ENCODE measurements around the gene GJB1.
"Not testable (repeated sequence)": the region's sequence is repeated elsewhere in the genome, so short reads cannot be mapped to it uniquely, and the experiment has no call there.

Gene GJB1

DNA sequence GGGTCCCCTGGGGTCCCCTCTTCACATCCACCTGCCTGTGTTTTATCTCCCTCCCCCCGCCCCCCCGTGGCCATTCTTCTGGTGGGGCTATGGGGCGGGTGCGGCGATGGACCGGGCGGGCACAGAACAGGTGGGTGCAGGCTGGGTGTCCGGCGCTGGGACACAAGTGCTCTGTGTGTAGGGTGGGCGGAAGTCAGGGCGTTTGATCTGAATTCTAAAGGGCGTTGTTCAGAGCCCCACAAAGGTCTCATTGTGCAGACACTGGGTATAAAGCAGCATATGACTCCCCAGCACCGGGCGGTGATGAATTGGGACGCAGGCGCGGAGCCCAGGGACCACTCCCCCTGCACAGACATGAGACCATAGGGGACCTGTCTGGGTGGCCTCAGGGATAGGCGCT lies at the start of gene GJB1:
Gene GJB1, plus strand, starts transcription at position 296 of the 400 bp plus-strand sequence. CDS start 484 bp downstream, outside the sequence.
- Mint-ChIP-seq H3K27ac (peak within 1 kb of the TSS in 1 of 3 experiments; percentile 49), H3K36me3 (ENCODE audit: low read depth) (no peaks in the 10 kb centered on the region), H3K9me3 (peaks cover 14% of the 10 kb centered on the region), H3K27me3 (ENCODE audit: low read depth) (peaks cover 3% of the 10 kb centered on the region), H3K4me1 (no peaks in the 10 kb centered on the region), H3K4me3 (no peak within 1 kb of the TSS)
- TF ChIP-seq, protein P1, sequence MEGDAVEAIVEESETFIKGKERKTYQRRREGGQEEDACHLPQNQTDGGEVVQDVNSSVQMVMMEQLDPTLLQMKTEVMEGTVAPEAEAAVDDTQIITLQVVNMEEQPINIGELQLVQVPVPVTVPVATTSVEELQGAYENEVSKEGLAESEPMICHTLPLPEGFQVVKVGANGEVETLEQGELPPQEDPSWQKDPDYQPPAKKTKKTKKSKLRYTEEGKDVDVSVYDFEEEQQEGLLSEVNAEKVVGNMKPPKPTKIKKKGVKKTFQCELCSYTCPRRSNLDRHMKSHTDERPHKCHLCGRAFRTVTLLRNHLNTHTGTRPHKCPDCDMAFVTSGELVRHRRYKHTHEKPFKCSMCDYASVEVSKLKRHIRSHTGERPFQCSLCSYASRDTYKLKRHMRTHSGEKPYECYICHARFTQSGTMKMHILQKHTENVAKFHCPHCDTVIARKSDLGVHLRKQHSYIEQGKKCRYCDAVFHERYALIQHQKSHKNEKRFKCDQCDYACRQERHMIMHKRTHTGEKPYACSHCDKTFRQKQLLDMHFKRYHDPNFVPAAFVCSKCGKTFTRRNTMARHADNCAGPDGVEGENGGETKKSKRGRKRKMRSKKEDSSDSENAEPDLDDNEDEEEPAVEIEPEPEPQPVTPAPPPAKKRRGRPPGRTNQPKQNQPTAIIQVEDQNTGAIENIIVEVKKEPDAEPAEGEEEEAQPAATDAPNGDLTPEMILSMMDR (IDR thresholded peaks at IDR 0.05; ENCODE audit: unreplicated experiment in 3 of 3), result no peak

GRCh38 chrX:71173440-71173839 lies 49.6 kb upstream of the GJB1 start:
- H3K27me3 Mint-ChIP-seq (ENCODE audit: low read depth), result no peaks in the 10 kb centered on the region
- no peak overlapping the region for H3K27ac Mint-ChIP-seq
- H3K9me3 Mint-ChIP-seq, result peaks cover 4% of the 10 kb centered on the region

DNA sequence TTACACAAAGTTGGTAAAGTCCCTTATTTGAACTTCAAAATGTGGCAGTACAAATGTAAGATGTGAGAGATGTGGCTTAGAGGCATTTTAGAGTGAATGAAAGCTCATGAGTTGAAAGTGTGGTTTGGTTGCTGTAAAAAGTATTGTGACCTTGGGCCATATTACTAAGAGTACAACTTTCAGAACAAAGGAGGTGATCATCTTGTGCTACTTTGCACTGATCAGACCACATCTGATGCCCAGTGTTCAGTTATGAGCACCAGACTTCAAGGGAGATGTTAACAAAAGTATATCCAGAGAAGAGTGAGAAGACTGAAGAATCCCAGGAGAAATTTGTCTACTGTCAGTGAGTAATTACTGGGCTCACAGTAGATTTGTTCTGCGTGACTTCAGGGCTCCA lies 48.2 kb upstream of the GJB1 start:
- Mint-ChIP-seq H3K27ac (no peak overlapping the region), H3K36me3 (ENCODE audit: low read depth) (no peaks in the 10 kb centered on the region), H3K4me1 (peaks cover 27% of the 10 kb centered on the region), H3K27me3 (ENCODE audit: low read depth) (no peaks in the 10 kb centered on the region), H3K4me3 (no peak overlapping the region), H3K9me3 (peaks cover 4% of the 10 kb centered on the region)
- TF ChIP-seq, protein P1 (IDR thresholded peaks at IDR 0.05; ENCODE audit: unreplicated experiment in 3 of 3), result no peak

More at GRCh38 chrX:71173440-71173839, 49.6 kb upstream of the GJB1 start:
- Mint-ChIP-seq H3K4me3 (no peak overlapping the region), H3K36me3 (ENCODE audit: low read depth) (no peaks in the 10 kb centered on the region), H3K4me1 (peaks cover 21% of the 10 kb centered on the region)
- TF ChIP-seq, protein P1 (IDR thresholded peaks at IDR 0.05; ENCODE audit: unreplicated experiment in 3 of 3), result no peak

- H3K27me3 Mint-ChIP-seq (ENCODE audit: low read depth), result no peaks in the 10 kb centered on the region
- H3K36me3 Mint-ChIP-seq (ENCODE audit: low read depth), result no peaks in the 10 kb centered on the region
- H3K27ac Mint-ChIP-seq, result no peak overlapping the region
- peaks cover 27% of the 10 kb centered on the region for H3K4me1 Mint-ChIP-seq
- TF ChIP-seq, protein P1 (IDR thresholded peaks at IDR 0.05; ENCODE audit: unreplicated experiment in 3 of 3), result no peak
- H3K9me3 Mint-ChIP-seq, result no peaks in the 10 kb centered on the region
- no peak overlapping the region for H3K4me3 Mint-ChIP-seq
Measured at GRCh38 chrX:71175531-71175930, 47.5 kb upstream of the GJB1 start.

DNA sequence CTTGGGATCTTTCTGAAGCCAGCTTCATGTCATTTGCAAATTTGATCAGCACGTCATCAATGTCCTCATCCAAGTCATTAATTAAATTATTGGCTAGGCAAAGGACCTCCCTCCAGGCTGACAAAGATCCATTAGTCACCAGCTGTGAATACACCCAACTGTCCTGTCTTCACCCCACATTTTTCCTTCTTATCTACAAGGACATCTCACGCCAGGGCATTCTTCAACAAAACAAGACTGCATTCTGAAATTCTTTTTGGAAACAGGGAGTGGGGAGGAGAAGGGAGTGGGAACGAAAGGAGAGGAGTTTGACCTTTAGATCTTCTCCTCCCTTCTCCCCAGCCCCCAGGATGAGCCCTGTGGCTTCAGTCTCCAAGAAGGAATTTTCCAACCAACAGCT lies 45.7 kb upstream of the GJB1 start:
- Mint-ChIP-seq H3K27me3 (ENCODE audit: low read depth) (no peaks in the 10 kb centered on the region), H3K4me1 (peaks cover 30% of the 10 kb centered on the region), H3K4me3 (no peak overlapping the region), H3K36me3 (ENCODE audit: low read depth) (no peaks in the 10 kb centered on the region), H3K27ac (peak overlapping the region; percentile 43 to 83 (median 79)), H3K9me3 (no peaks in the 10 kb centered on the region)
- TF ChIP-seq, protein P1 (IDR thresholded peaks at IDR 0.05; ENCODE audit: unreplicated experiment in 3 of 3), result no peak

DNA sequence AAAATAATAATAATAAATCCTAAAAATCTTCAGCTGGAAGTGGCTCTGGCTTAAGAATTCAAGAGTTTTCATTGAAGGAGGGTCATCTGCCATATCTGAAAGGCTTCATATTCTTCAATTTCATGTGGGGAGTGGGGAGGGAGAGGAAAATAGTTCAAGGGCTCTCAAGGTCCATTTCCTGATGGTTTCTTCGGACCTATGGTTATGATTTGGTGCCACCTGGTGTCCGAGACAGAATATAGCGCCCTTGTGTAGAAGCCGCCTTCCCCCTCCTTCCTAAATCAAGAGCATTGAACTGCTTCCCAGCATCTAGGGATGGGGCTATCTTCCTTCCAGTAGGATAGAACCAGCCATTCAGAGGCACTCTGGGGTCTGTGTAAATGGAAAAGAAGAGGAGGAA lies 44.1 kb upstream of the GJB1 start:
- TF ChIP-seq, protein P1 (IDR thresholded peaks at IDR 0.05; ENCODE audit: unreplicated experiment in 3 of 3), result peak; percentile 56 to 62 (median 58)
- Mint-ChIP-seq H3K4me3 (peak overlapping the region in 2 of 3 experiments; percentile 44 to 73), H3K9me3 (no peaks in the 10 kb centered on the region), H3K36me3 (ENCODE audit: low read depth) (no peaks in the 10 kb centered on the region), H3K27ac (peak overlapping the region; percentile 88 to 96 (median 88)), H3K4me1 (peaks cover 46% of the 10 kb centered on the region), H3K27me3 (ENCODE audit: low read depth) (no peaks in the 10 kb centered on the region)

DNA sequence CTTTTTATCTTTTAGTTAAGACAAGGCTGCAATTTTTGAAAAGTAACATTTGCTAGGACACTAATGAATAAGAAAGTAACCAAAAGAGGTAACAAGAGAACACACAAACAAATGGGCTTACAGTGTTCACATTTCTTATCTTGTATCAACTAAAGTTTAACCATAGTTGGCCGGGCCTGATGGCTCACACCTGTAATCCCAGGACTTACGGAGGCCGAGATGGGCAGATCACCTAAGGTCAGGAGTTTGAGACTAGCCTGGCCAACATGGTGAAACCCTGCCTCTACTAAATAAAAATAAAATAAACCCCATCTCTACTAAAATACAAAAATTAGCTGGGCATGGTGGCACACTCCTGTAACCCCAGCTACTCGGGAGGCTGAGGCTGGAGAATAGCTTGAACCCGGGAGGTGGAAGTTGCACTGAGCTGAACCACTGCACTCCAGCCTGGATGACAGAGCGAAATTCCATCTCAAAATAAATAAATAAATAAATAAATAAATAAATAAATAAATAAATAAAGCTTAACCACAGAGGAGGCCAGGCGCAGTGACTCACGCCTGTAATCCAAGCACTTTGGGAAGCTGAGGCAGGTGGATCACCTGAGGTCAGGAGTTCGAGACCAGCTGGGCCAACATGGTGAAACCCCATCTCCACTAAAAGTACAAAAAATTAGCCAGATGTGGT lies 42.3 kb upstream of the GJB1 start:
- Mint-ChIP-seq H3K4me3 (peak overlapping the region; percentile 29 to 56 (median 46)), H3K4me1 (peaks cover 54% of the 10 kb centered on the region), H3K27ac (peak overlapping the region; percentile 58 to 100 (median 100))
- H3K9me3 Mint-ChIP-seq; H3K27me3 Mint-ChIP-seq (ENCODE audit: low read depth); H3K36me3 Mint-ChIP-seq (ENCODE audit: low read depth): not testable (repeated sequence)

All from nephron (organoid).